Stomach (tissue), 4 donors: ENCODE data around the gene FMN1.
A peak's percentile ranks its signal among the peaks of the same experiment; 100 is the strongest.

Source experiments
- POLR2AphosphoS5 ChIP-seq, 3 donors: sonication (generic); formaldehyde crosslinking; IDR thresholded peaks; one replicate each; pipeline ENCODE4 v1.6.1; 2016; ENCODE audit warnings: antibody characterized with exemption in 3 of 3
- TF ChIP-seq, protein P1 (sequence below), 7 experiments: fragments of 450-650 bp in 4 of 7; fragments of 200-600 bp in 3 of 7; sonication (generic) in 3 of 7; IDR thresholded peaks; one replicate each; pipeline ENCODE4 v1.5.1; 2016 to 2019; ENCODE audit warnings: antibody characterized with exemption in 7 of 7, control low read depth in 2 of 7, mild to moderate bottlenecking in 1 of 7

DNA sequence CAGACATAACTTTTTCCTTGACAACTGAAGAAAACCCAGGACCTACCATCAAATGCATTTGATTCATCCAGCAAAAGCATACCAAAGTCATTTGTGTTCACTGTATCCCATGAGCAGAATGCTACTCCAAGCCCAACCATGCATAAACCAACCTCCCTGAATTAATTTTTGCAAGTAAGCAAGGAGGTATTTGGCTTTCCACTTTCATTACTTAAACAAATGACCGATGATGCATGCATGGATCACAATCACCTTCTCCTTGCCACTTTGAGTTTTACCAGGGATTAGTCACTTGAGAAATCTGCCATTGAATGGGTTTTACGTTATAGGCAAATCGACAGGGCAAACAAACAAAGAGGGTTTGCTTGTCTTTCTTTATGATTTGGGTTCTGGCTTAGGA lies 214.8 kb downstream of the FMN1 start:
- TF ChIP-seq, protein P1, sequence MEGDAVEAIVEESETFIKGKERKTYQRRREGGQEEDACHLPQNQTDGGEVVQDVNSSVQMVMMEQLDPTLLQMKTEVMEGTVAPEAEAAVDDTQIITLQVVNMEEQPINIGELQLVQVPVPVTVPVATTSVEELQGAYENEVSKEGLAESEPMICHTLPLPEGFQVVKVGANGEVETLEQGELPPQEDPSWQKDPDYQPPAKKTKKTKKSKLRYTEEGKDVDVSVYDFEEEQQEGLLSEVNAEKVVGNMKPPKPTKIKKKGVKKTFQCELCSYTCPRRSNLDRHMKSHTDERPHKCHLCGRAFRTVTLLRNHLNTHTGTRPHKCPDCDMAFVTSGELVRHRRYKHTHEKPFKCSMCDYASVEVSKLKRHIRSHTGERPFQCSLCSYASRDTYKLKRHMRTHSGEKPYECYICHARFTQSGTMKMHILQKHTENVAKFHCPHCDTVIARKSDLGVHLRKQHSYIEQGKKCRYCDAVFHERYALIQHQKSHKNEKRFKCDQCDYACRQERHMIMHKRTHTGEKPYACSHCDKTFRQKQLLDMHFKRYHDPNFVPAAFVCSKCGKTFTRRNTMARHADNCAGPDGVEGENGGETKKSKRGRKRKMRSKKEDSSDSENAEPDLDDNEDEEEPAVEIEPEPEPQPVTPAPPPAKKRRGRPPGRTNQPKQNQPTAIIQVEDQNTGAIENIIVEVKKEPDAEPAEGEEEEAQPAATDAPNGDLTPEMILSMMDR (IDR thresholded peaks at IDR 0.05): no peak
- peak in 1 of 3 donors; percentile 28 for TF ChIP-seq POLR2AphosphoS5 (IDR thresholded peaks at IDR 0.05)
